Endothelial cell of umbilical vein (primary cell): ENCODE results near the gene TEX35. TPM values are rescaled to one million over a fixed set of nuclear protein-coding genes. Genes with fewer than 3 reads are reported as not detected.

Experiments used
- BruUV-seq: library from RNA; stranded (reverse); fragments of 400-500 nt; replicated peaks from 2 replicates; lab custom pipeline; 2021; lab: Mats Ljungman, UMichigan
- CTCF ChIA-PET: fragments of 300-600, 350-600 bp; sonication (Branson Sonifier 250); formaldehyde crosslinking; loops from one replicate; lab custom pipeline; 2021; ENCODE audit warnings: antibody characterized with exemption, inconsistent platforms; lab: Charles Lee
- POLR2A ChIA-PET: fragments of 300-600, 350-600 bp; sonication (Branson Sonifier 250); formaldehyde crosslinking; loops from one replicate; lab custom pipeline; 2021; ENCODE audit warnings: antibody characterized with exemption, inconsistent platforms; lab: Charles Lee
- DNase-seq: peaks from one replicate; pipeline ENCODE4 v3.0.0-alpha.2; 2011; ENCODE audit warnings: low read depth, low spot score
- FAIRE-seq: peaks from 2 replicates; lab custom pipeline; 2011; peaks lifted over from hg19 to GRCh38; lab: Jason Lieb, UNC
- H2AFZ ChIP-seq: 2 replicates; pipeline ENCODE4 v1.6.0; 2012; ENCODE audit warnings: low read depth, low read length, control low read depth, inconsistent platforms
- H3K27ac ChIP-seq: 2 replicates; pipeline ENCODE4 v1.5.1; 2011; ENCODE audit warnings: low read depth, mild to moderate bottlenecking, control low read depth, low read length, moderate library complexity; ENCODE audit not compliant: insufficient read depth
- H3K27me3 ChIP-seq, 2 experiments: 2 replicates each; pipeline versions ENCODE4 v1.6.0 to v1.6.1; 2011; ENCODE audit warnings: low read length in 2 of 2, mixed read lengths in 1 of 2; ENCODE audit not compliant: control insufficient read depth in 2 of 2, insufficient read depth in 2 of 2
- H3K36me3 ChIP-seq, 2 experiments: 2 replicates in 1 of 2; 3 replicates in 1 of 2; pipeline ENCODE4 v1.5.1; 2011; ENCODE audit warnings: low read length in 2 of 2, mild to moderate bottlenecking in 1 of 2, moderate library complexity in 1 of 2; ENCODE audit not compliant: control insufficient read depth in 2 of 2, insufficient read depth in 2 of 2; ENCODE audit errors: extremely low read depth in 1 of 2
- H3K4me1 ChIP-seq: 3 replicates; pipeline ENCODE4 v1.5.1; 2011; ENCODE audit warnings: mild to moderate bottlenecking, low read length; ENCODE audit not compliant: control insufficient read depth, insufficient read depth; ENCODE audit errors: extremely low read depth
- H3K4me2 ChIP-seq: 2 replicates; pipeline ENCODE4 v1.6.1; 2011; ENCODE audit warnings: low read length, control low read depth, mixed read lengths; ENCODE audit not compliant: insufficient read depth
- H3K4me3 ChIP-seq, 3 experiments: fragments of 200-600 bp in 1 of 3; sonication (generic), shearing (Covaris generic) in 1 of 3; replicated peaks in 1 of 3; 2 replicates each; pipeline ENCODE4 v1.5.1; 2011 to 2016; ENCODE audit warnings: control low read depth in 3 of 3, low read length in 3 of 3, mild to moderate bottlenecking in 2 of 3, inconsistent platforms in 1 of 3, low read depth in 1 of 3, moderate library complexity in 1 of 3; ENCODE audit not compliant: insufficient read depth in 1 of 3
- H3K79me2 ChIP-seq: 2 replicates; pipeline ENCODE4 v1.6.0; 2012; ENCODE audit warnings: low read length, inconsistent platforms; ENCODE audit not compliant: control insufficient read depth, insufficient read depth
- H3K9ac ChIP-seq: replicated peaks from 2 replicates; pipeline ENCODE3; 2011; ENCODE audit warnings: low read length, control low read depth; ENCODE audit not compliant: insufficient read depth; ENCODE audit errors: extremely low read depth
- H3K9me1 ChIP-seq: replicated peaks from 3 replicates; pipeline ENCODE4 v1.6.0; 2011; ENCODE audit warnings: mild to moderate bottlenecking, low read length; ENCODE audit not compliant: control insufficient read depth, insufficient read depth; ENCODE audit errors: extremely low read depth
- H3K9me3 ChIP-seq: replicated peaks from 2 replicates; pipeline ENCODE4 v1.5.1; 2012; ENCODE audit warnings: low read length, inconsistent platforms; ENCODE audit not compliant: control insufficient read depth, insufficient read depth
- H4K20me1 ChIP-seq: replicated peaks from 2 replicates; pipeline ENCODE3; 2011; ENCODE audit warnings: mild to moderate bottlenecking, low read length; ENCODE audit not compliant: control insufficient read depth, insufficient read depth; ENCODE audit errors: extremely low read depth
- CTCF ChIP-seq, 2 donors: IDR thresholded peaks; 1 replicate in 1 of 2; 2 replicates in 1 of 2; pipeline ENCODE4 v1.5.1; 2011; ENCODE audit warnings: low read length in 2 of 2, mild to moderate bottlenecking in 2 of 2, moderate library complexity in 2 of 2, control low read depth in 1 of 2, inconsistent platforms in 1 of 2, low read depth in 1 of 2; ENCODE audit not compliant: insufficient read depth in 1 of 2; ENCODE audit errors: extremely low read depth in 1 of 2
- EZH2 ChIP-seq: IDR thresholded peaks from 2 replicates; pipeline ENCODE4 v1.6.1; 2012; ENCODE audit warnings: borderline replicate concordance, low read depth, mild to moderate bottlenecking, moderate library complexity, low read length, inconsistent platforms; ENCODE audit not compliant: severe bottlenecking
- GATA2 ChIP-seq: IDR thresholded peaks from 2 replicates; pipeline ENCODE4 v1.7.0; 2011; ENCODE audit warnings: low read depth, mild to moderate bottlenecking, moderate library complexity, mixed read lengths, low read length; ENCODE audit not compliant: insufficient read length, insufficient read depth
- JUN ChIP-seq: IDR thresholded peaks from 2 replicates; pipeline ENCODE4 v1.6.1; 2011; ENCODE audit warnings: borderline replicate concordance, low read depth; ENCODE audit not compliant: insufficient read length, insufficient read depth
- MYC ChIP-seq: IDR thresholded peaks from one replicate; pipeline ENCODE4 v1.6.1; 2011; ENCODE audit warnings: mild to moderate bottlenecking, low read depth, low read length
- POLR2A ChIP-seq: IDR thresholded peaks from 2 replicates; pipeline ENCODE4 v1.6.1; 2012; ENCODE audit warnings: low read depth, mild to moderate bottlenecking, control low read depth, low read length
- dilution Hi-C: fragments of 300-500 bp; cut with MboI; formaldehyde crosslinking; loops from one replicate; pipeline ENCODE4 v1.15.0; 2019; ENCODE audit warnings: low sequenced_read_pairs; ENCODE audit not compliant: extremely low pct_ligation_motif_present
- intact Hi-C: fragments of 100-400 bp; cut with micrococcal nuclease; formaldehyde crosslinking; loops from one replicate; pipeline ENCODE4 v1.10.0; 2022
- polyA plus RNA-seq, 4 experiments: library from polyadenylated mRNA; depleted of rRNA in 3 of 4; stranded (reverse) in 3 of 4; unstranded in 1 of 4; fragments of >200 nt; gene quantifications; 2 replicates each; pipeline versions ENCODE4 v1.2.1 to v1.2.3, GENCODE V29; 2011 to 2012; ENCODE audit warnings: missing spikeins in 1 of 4
- total RNA-seq: library from RNA; stranded (reverse); gene quantifications from 2 replicates; pipeline ENCODE4 v1.2.3, GENCODE V29; 2021
- TF ChIP-seq, protein P1 (sequence below): IDR thresholded peaks from 2 replicates; pipeline ENCODE4 v1.6.1; 2011; ENCODE audit not compliant: insufficient read depth, insufficient read length

The TEX35 gene
- total and polyA plus RNA-seq, 2 donors (not counting 3 experiments of a cell fraction or from before 2014, with no cell fraction given) = not detected

DNA sequence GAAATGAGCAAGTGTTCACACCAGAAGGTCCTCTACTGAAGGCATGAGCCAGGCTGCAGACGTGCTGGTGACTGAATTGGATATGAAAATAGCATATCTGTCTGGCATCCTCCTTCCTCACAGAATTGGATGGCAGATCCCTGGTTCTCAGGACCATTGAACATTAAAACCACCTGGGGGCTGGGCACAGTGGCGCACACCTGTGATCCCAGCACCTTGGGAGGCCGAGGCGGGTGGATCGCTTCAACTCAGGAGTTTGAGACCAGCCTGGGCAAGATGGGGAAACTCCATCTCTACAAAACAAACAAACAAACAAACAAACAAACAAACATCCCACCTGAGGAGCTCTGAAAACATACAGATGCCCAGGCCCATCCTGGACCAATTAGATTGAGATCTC is 23.4 kb downstream of the TEX35 start:
- no peaks in the 10 kb centered on the region for H3K4me1 ChIP-seq
- no peak overlapping the region for H3K27ac ChIP-seq
- H3K36me3 ChIP-seq = no peaks in the 10 kb centered on the region
- DNase-seq (no peak), FAIRE-seq (no peak)
- H3K27me3 ChIP-seq = no peaks in the 10 kb centered on the region
- no peak overlapping the region for H3K9ac ChIP-seq
- intact Hi-C loops = no loop called here
- H3K9me3 ChIP-seq = no peaks in the 10 kb centered on the region
- H3K79me2 ChIP-seq = no peaks in the 10 kb centered on the region
- no peak overlapping the region for H3K4me2 ChIP-seq
- dilution Hi-C loops = no loop called here
- BruUV-seq = no TSS peak
- no peaks in the 10 kb centered on the region for H4K20me1 ChIP-seq
- TF ChIP-seq, protein P1, sequence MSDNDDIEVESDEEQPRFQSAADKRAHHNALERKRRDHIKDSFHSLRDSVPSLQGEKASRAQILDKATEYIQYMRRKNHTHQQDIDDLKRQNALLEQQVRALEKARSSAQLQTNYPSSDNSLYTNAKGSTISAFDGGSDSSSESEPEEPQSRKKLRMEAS = no peak
- no peak for TF ChIP-seq POLR2A
- H2AFZ ChIP-seq = no peak overlapping the region
- H3K9me1 ChIP-seq = no peaks in the 10 kb centered on the region
- ChIA-PET CTCF (interaction anchor here (1.1 to 14.6 kb wide), 4 partner anchors 217 to 467 kb away, joined by 3 to 349 read pairs (median 6); no protein-coding TSS in a partner anchor), POLR2A (interaction anchor here (0.6 kb wide), 1 partner anchor 216 kb away, joined by 3 read pairs; no protein-coding TSS in a partner anchor)
- no peak overlapping the region for H3K4me3 ChIP-seq

GRCh38 chr1:178536844-178537371 is 24.0 kb downstream of the TEX35 start:
- Histone ChIP-seq H4K20me1 (no peaks in the 10 kb centered on the region), H3K36me3 (no peaks in the 10 kb centered on the region), H3K9me3 (no peaks in the 10 kb centered on the region), H3K4me3 (no peak overlapping the region), H3K4me1 (peaks cover 1% of the 10 kb centered on the region), H3K9me1 (no peaks in the 10 kb centered on the region), H3K27ac (no peak overlapping the region), H3K9ac (no peak overlapping the region), H2AFZ (no peak overlapping the region), H3K4me2 (no peak overlapping the region), H3K79me2 (no peaks in the 10 kb centered on the region), H3K27me3 (no peaks in the 10 kb centered on the region)
- dilution Hi-C loops (no loop called here), intact Hi-C loops (no loop called here)
- DNase-seq (no peak), FAIRE-seq (no peak)
- TF ChIP-seq JUN (no peak), EZH2 (no peak), CTCF (IDR thresholded peaks at IDR 0.05; ENCODE audit: extremely low read depth in 1 of 2, insufficient read depth in 1 of 2, low read depth in 1 of 2, low read length in 2 of 2) (no peak), MYC (no peak), POLR2A (no peak), GATA2 (no peak)
- ChIA-PET POLR2A (interaction anchor here (0.6 kb wide), 1 partner anchor 215 kb away, joined by 3 read pairs; no protein-coding TSS in a partner anchor), CTCF (interaction anchor here (1.1 to 14.6 kb wide), 4 partner anchors 217 to 467 kb away, joined by 3 to 349 read pairs (median 6); no protein-coding TSS in a partner anchor)
- BruUV-seq = no TSS peak
